SKM-1 (cell line): ENCODE data around the gene ZDHHC17.
A peak's percentile ranks its signal among the peaks of the same experiment; 100 is the strongest.
"Not testable (repeated sequence)": the region's sequence is repeated elsewhere in the genome, so short reads cannot be mapped to it uniquely, and the experiment has no call there.

ENCODE experiments used
- DNase-seq: peaks from one replicate; lab custom pipeline; 2025; ENCODE audit not compliant: unreplicated experiment; lab: John Stamatoyannopoulos, UW

ZDHHC17 gene

DNA sequence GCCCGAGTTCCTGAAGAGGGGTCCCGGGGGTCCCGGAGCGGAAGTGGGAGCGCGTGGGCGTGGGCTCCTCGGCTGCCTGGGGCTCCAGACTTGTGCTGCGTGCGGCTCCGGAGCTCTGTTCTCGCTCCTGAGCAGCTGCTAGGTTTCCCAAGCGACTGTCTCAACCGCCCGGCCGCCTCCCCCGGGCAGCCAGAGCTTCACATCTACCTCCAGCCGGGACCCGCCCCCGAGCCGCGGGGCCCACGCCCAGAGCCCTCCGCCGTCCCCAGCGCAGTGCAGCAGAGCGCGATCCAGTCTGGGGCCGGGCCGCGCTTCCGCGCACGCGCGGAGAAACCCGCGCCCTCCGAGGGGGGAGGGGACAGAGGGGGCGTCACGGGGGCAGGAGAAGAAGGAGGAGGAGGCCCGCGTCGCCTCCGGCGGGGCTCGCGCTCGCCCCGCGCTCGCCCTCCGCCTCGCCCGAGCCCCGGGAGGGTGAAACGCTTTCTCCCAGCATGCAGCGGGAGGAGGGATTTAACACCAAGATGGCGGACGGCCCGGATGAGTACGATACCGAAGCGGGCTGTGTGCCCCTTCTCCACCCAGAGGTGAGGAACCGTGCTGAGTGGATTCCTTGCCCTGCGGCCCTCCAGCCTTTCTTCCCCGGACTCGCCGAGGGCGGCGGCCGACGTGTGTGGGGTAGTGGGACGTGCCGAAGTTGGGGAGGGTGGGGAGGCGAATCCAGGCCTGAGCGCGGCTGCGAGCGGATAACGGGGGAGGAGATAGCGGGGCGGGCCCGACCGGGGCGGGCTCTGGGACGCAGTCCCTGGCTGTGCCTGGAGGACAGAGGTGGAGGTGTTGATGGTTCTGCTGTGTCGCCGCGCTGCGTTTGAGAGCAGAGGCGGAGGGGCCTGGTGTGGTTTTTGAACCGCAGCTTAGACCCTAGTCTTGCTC is at the start of gene ZDHHC17:
ZDHHC17 (plus strand) TSS at position 370 of the 930 bp plus-strand sequence; CDS start at position 492, 122 bp downstream.
- DNase-seq, result peak; percentile 43

- no peak for DNase-seq
These were observed 49.5 kb upstream of the ZDHHC17 start for GRCh38 chr12:76714415-76714814.

- no peak for DNase-seq
These were observed 49.1 kb upstream of the ZDHHC17 start for GRCh38 chr12:76714861-76715260.

- no peak for DNase-seq
These were observed 48.6 kb upstream of the ZDHHC17 start for GRCh38 chr12:76715332-76715731.

DNA sequence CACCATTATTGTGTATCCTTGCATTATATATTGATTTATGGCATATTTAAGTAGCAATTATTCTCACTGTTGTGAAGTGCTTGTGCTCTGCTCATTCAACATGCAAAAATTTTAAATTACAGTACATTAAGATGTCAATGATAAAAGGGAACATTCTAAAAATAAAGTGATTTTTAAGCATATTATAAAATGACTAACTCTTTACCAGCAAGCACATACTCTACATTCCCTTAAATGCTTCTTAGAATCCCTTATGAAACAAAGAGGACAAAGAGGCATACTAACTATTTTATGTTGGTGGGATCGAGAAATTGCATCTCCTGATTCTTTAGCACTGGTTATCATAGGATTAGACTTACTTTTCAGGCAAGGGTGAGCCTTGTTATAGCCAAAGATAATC is 46.6 kb upstream of the ZDHHC17 start:
- no peak for DNase-seq

DNA sequence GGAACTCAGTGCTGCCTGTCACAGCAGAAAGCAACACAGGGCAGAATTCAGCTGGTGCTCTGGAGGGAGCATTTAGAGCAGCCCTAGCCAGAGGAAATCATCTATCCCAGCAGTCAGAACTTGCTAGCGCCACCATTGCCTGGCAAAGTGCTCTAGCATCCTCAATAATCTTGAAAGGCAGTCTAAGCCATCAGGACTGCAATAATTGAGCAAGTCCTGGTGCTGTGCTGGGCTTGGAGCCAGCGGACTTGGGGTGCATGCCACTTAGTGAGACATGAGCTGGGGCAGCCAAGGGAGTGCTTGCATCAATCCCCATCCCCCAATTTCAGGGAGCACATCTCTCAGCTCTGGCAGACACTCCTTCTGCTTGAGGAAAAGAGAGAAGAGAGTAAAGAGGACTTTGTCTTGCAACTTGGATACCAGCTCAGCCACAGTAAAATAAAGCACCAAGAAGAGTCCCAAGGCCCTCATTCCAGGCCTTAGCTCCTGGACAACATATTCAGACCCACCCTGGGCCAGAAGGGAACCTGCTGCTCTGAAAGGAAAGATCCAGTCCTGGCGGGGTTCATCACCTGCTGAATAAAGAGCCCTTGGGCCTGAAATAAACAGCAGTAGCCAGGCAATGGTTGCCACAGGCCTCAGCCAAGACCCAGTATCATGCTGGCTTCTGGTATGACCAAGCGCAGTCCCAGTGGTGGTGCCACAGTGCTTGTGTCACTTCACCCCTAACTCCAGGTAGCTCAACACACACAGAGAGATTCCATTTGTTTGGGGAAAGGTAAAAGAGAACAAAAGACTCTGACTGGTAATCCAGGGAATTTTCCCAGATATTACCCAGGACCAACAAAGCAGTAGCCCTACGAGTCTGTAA is 44.5 kb upstream of the ZDHHC17 start:
- DNase-seq, result no peak

DNA sequence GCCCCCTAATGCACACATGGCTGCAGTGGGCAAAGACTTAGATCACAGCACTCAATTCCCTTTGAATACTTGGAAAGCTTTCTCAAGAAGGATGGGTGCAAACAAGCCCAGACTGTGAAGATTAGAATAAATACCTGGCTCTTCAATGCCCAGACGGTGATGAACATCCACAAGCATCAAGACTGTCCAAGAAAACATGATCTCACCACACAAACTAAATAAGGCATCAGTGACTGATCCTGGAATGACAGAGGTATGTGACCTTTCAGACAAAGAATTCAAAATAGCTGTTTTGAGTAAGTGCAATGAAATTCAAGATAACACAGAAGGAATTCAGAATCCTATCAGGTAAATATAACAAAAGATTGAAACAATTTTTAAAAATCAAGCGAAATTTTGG is 43.8 kb upstream of the ZDHHC17 start:
- no peak for DNase-seq

- no peak for DNase-seq
These were observed 37.3 kb upstream of the ZDHHC17 start for GRCh38 chr12:76726626-76727025.

GRCh38 chr12:76732188-76732587 is 31.7 kb upstream of the ZDHHC17 start:
- DNase-seq, result not testable (repeated sequence)

DNA sequence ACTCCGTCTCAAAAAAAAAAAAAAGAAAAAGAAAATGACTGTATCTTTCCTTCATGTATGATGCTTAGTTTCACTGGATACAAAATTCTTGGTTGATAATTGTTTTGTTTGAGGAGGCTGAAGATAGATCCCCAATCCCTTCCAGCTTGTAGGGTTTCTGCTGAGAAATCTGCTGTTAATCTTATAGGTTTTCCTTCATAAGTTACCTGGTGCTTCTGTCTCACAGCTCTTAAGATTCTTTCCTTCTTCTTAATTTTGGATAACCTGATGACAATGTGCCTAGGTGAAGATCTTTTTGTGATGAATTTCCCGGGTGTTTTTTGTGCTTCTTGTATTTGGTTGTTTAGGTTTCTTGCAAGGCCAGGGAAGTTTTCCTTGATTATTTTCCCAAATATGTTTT is 26.2 kb upstream of the ZDHHC17 start:
- not testable (repeated sequence) for DNase-seq

- no peak for DNase-seq
These were observed 24.9 kb upstream of the ZDHHC17 start for GRCh38 chr12:76738824-76739579.

DNA sequence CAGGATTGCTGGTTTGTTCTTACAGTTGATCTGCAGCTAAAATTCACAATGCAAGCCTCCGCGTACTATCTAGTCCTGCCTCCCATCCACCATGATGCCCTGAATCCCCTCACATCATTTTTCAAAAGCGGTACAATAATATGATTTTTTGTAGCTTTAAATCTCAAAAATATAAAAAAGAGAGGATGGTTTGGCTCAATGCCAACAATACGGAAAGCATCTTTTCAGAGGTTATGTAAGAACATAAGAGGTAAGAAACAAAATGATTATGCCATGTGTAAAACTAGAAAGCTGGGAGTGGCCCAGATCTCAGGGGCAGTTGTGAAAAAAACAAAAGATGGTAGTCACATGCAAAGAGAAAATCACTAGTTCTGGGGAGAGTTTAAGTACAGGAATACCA is 24.0 kb upstream of the ZDHHC17 start:
- DNase-seq, result no peak

- DNase-seq, result no peak
These were observed 23.4 kb upstream of the ZDHHC17 start for GRCh38 chr12:76740501-76740900.

- DNase-seq, result no peak
These were observed 18.6 kb upstream of the ZDHHC17 start for GRCh38 chr12:76745343-76745742.

GRCh38 chr12:76746516-76746915 is 17.4 kb upstream of the ZDHHC17 start:
- no peak for DNase-seq

DNA sequence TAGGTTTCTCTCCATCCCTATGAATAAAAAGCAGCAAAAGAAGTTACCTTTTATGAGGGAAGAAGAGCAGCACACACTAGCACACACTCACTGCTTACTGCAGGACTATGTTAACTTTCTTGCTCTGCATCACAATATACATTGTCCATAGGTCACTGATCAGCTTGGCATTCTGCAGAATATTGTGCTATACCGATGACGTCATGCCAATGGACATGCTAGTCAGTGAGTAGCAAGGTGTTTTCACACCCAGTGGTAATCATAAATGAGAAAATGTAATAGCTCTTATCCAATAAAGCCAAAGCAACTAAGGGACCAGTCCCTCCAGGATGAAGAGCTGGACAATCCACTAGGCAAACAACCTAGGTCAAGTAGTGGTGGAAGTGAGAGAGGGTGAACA is 16.7 kb upstream of the ZDHHC17 start:
- no peak for DNase-seq

GRCh38 chr12:76755829-76756379 is 8.0 kb upstream of the ZDHHC17 start:
- no peak for DNase-seq

DNA sequence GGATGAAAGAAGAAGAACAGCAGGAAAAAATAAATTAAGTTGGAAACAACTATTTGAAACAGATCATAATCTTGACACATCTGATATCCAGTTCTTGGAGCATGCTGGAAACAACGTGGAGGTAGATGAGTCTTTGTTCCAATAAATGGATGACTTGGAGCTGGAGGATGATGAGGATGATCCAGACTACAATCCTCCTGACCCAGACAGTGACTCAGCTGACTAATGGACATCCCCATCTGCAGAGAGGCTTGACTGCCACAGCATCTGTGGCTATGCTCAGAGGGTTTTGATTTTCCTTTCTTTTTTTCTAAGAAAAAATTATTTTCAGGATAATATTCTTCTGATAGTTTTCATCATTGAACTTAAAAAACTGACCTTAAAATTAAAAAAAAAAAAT is 6.2 kb upstream of the ZDHHC17 start:
- DNase-seq, result no peak

DNA sequence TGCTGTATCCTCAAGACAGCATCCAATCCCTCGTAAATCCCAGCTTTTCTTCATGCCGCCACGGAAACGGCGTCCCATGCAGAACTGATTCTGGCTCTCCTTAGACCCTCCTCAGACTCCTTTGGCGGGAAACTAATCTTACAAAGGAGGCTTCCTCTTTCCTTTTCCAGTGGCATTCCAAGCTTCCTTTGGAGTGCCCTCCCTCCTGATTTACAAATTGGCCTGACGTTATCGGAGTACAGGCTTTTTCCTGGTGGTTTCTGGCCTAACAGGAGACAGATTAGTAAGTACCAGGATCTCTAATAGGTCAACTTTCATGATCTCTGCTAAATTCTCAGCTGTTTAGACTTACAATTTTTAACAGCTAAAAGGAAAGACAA is 1.3 kb upstream of the ZDHHC17 start:
- DNase-seq, result no peak

DNA sequence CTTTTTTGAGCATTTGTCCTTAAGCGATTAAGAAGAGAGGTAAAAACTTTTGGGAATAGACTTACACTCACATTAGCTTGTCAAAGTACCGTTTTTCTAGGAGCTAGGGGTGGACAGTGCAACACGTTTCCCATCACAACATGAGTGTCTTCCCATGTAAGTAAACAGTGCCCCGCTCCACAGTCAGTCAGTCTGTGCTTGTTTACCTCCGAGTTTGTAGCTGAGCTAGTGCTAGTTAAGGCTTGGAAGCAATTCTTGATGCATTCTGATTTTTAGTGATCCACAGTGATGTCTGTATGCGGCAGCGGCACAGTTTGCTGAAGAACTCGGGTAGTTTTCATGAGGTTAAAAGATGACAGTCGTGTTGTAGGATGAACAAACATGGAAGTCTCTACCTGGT is 941 bp downstream of the ZDHHC17 start:
- no peak for DNase-seq

GRCh38 chr12:76765598-76765997 is 1.7 kb downstream of the ZDHHC17 start:
- DNase-seq, result no peak
